HS-27A (cell line): ENCODE measurements around the gene SSBP3.
"Not testable (repeated sequence)": the region's sequence is repeated elsewhere in the genome, so short reads cannot be mapped to it uniquely, and the experiment has no call there.

Experiments
- DNase-seq: peaks from one replicate; pipeline ENCODE4 v3.0.0-alpha.2; 2012; ENCODE audit warnings: low read depth, missing footprints

SSBP3 gene

GRCh38 chr1:54221113-54221834, 184.9 kb downstream of the SSBP3 start:
- no peak for DNase-seq

- DNase-seq: no peak
These were observed 186.0 kb downstream of the SSBP3 start for GRCh38 chr1:54220004-54220811.

- DNase-seq: no peak
These were observed 186.5 kb downstream of the SSBP3 start for GRCh38 chr1:54219688-54220003.

- DNase-seq: no peak
These were observed 187.1 kb downstream of the SSBP3 start for GRCh38 chr1:54218883-54219687.

- no peak for DNase-seq
These were observed 190.7 kb downstream of the SSBP3 start for GRCh38 chr1:54215523-54215922.

- DNase-seq: no peak
These were observed 193.3 kb downstream of the SSBP3 start for GRCh38 chr1:54212872-54213271.

- not testable (repeated sequence) for DNase-seq
These were observed 198.3 kb downstream of the SSBP3 start for GRCh38 chr1:54207896-54208295.

- DNase-seq: no peak
These were observed 198.9 kb downstream of the SSBP3 start for GRCh38 chr1:54207287-54207686.

GRCh38 chr1:54204199-54204598, 202.0 kb downstream of the SSBP3 start:
- DNase-seq: no peak

GRCh38 chr1:54200519-54200997, 205.6 kb downstream of the SSBP3 start:
- no peak for DNase-seq

- peak; percentile 95 for DNase-seq
These were observed 206.3 kb downstream of the SSBP3 start, which contains the start of the genes CYB5RL and MRPL37 for GRCh38 chr1:54199765-54200518. CYB5RL (minus strand) TSS chr1:54200030; CDS start chr1:54195616, 4,414 bp downstream. MRPL37 (plus strand) TSS chr1:54200167; CDS start chr1:54200244, 77 bp downstream.

GRCh38 chr1:54199151-54199764, 206.9 kb downstream of the SSBP3 start:
- no peak for DNase-seq

GRCh38 chr1:54193453-54193852, 212.7 kb downstream of the SSBP3 start:
- no peak for DNase-seq

- no peak for DNase-seq
These were observed 214.7 kb downstream of the SSBP3 start for GRCh38 chr1:54191525-54191924.

GRCh38 chr1:54190526-54190925, 215.7 kb downstream of the SSBP3 start:
- DNase-seq: no peak

GRCh38 chr1:54188291-54188690, 217.9 kb downstream of the SSBP3 start:
- DNase-seq: no peak

GRCh38 chr1:54186056-54186455, 220.1 kb downstream of the SSBP3 start:
- DNase-seq: no peak

- DNase-seq: no peak
These were observed 225.4 kb downstream of the SSBP3 start for GRCh38 chr1:54180701-54181360.

GRCh38 chr1:54178296-54179070, 227.7 kb downstream of the SSBP3 start:
- no peak for DNase-seq

GRCh38 chr1:54177726-54178125, 228.5 kb downstream of the SSBP3 start:
- no peak for DNase-seq
